ENCODE results near the gene AGBL3.
A peak's percentile ranks its signal among the peaks of the same experiment; 100 is the strongest.

AGBL3 gene

GRCh38 chr7:135078051-135078450 is 91.7 kb downstream of the AGBL3 start:
- no peak for DNase-seq

- DNase-seq = no peak
Observed at GRCh38 chr7:135079068-135079467, 92.8 kb downstream of the AGBL3 start.

GRCh38 chr7:135083005-135083404 is 96.7 kb downstream of the AGBL3 start:
- no peak for DNase-seq

- DNase-seq = no peak
Observed at GRCh38 chr7:135088566-135088965, 102.3 kb downstream of the AGBL3 start.

- DNase-seq = no peak
Observed at GRCh38 chr7:135091717-135092116, 105.4 kb downstream of the AGBL3 start.

GRCh38 chr7:135094472-135095237 is 108.3 kb downstream of the AGBL3 start:
- DNase-seq = no peak

GRCh38 chr7:135095450-135095849 is 109.1 kb downstream of the AGBL3 start:
- no peak for DNase-seq

GRCh38 chr7:135098391-135098790 is 112.1 kb downstream of the AGBL3 start:
- no peak for DNase-seq

GRCh38 chr7:135100856-135101255 is 114.5 kb downstream of the AGBL3 start:
- DNase-seq = no peak

- DNase-seq = no peak
Observed at GRCh38 chr7:135102372-135102771, 116.1 kb downstream of the AGBL3 start.

- DNase-seq = no peak
Observed at GRCh38 chr7:135109562-135109961, 123.3 kb downstream of the AGBL3 start.

GRCh38 chr7:135109976-135110375 is 123.7 kb downstream of the AGBL3 start:
- no peak for DNase-seq

- DNase-seq = no peak
Observed at GRCh38 chr7:135111379-135111778, 125.1 kb downstream of the AGBL3 start.

GRCh38 chr7:135114622-135115021 is 128.3 kb downstream of the AGBL3 start:
- DNase-seq = no peak

- no peak for DNase-seq
Observed at GRCh38 chr7:135117096-135117495, 130.8 kb downstream of the AGBL3 start.

- DNase-seq = no peak
Observed at GRCh38 chr7:135121868-135122267, 135.6 kb downstream of the AGBL3 start.

- DNase-seq = peak in 1 of 2 donors; percentile 5
Observed at GRCh38 chr7:135124631-135125030, 138.3 kb downstream of the AGBL3 start.

- no peak for DNase-seq
Observed at GRCh38 chr7:135128931-135129330, 142.6 kb downstream of the AGBL3 start.

- no peak for DNase-seq
Observed at GRCh38 chr7:135129579-135129978, 143.3 kb downstream of the AGBL3 start.

GRCh38 chr7:135143885-135144668 is 157.8 kb downstream of the AGBL3 start:
- no peak for DNase-seq

GRCh38 chr7:135147341-135147898 is 161.1 kb downstream of the AGBL3 start:
- peak; percentile 30 to 42 for DNase-seq

GRCh38 chr7:135147899-135148721 is 161.8 kb downstream of the AGBL3 start, which contains the start of gene TMEM140:
Gene TMEM140 (plus strand): TSS chr7:135148072. CDS start chr7:135164442, 16,370 bp downstream.
- DNase-seq = peak; percentile 50 to 75
